NCI-H2227 treated with DMSO at 0.1 percent for 48 hours (cell line): ENCODE measurements around the gene CD48.

Experiments
- DNase-seq: peaks from one replicate; lab custom pipeline; 2025; lab: John Stamatoyannopoulos, UW

Gene CD48

DNA sequence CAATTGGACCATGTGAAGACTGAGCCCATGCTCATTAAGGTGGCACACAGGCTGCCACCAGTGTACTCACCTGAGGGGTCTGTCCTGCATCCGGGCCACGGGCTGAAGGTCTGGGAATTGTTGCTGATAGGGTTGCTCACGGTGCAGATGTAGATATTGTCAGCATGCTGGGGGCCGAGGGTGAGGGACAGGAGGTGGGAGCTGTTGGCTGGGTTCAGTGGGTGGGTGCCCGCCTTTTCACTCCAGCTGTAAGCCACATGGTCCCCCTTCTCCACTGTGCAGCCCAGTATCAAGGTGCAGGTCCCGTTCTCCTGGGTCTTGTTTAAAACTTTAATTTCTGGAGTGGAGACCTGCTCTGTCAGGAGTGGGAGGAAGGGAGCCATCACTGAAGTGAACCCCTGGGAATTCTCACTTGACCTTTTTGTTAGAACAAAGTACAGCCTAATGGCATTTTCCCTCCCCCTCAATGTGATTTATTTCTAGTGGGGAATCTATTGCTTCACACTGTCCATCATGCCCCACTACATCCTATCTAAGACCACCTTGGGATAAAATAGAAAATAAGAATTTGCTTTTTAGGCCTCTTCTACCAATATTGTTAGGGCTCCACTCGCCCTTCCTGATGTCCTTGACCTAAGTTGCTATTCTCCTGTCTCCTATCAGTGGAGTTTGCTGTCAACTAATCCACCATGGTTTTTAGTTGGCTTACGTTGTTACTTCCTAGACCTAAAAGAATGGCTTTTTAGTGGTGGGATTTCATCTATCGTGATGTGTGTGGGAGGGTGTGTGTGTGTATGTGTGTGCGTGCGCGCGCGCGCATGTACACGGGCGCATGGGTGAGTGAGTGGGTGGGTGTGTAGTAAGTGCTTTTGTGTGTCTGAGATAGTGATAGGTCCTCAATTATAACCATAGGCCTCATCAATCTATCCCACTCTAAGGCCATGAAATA, 76.8 kb downstream of the CD48 start:
- DNase-seq = no peak

GRCh38 chr1:160633330-160633903, 78.2 kb downstream of the CD48 start:
- no peak for DNase-seq

DNA sequence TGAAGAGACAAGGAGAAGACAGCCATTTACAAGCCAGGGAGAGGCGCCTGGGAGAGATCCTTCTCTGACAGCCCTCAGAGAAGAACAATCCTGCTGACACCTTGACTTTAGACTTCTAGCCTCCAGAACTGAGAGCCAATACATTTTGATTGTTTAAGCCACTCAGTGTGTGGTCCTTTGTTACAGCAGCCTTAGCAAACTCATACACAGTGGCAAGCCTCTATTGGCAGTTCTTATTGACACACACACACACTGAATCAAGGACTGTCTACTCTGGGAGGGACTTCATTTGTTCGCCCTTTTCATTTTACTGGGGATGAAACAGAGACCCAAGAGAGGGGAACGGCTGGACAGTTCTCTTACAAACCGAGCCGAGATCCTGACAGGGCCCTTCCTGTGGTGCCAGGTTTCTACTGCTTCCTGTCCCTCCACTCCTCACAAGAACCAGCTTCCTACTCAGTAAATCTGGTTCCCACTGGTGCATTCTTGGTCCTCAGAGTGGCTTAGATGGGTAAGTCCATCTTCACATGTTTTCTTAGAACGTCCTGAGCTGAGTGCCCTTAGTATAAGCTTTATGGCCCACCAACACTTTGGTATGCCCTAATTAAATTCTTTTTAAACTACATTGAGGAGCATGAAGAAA, 79.5 kb downstream of the CD48 start:
- DNase-seq = no peak

DNA sequence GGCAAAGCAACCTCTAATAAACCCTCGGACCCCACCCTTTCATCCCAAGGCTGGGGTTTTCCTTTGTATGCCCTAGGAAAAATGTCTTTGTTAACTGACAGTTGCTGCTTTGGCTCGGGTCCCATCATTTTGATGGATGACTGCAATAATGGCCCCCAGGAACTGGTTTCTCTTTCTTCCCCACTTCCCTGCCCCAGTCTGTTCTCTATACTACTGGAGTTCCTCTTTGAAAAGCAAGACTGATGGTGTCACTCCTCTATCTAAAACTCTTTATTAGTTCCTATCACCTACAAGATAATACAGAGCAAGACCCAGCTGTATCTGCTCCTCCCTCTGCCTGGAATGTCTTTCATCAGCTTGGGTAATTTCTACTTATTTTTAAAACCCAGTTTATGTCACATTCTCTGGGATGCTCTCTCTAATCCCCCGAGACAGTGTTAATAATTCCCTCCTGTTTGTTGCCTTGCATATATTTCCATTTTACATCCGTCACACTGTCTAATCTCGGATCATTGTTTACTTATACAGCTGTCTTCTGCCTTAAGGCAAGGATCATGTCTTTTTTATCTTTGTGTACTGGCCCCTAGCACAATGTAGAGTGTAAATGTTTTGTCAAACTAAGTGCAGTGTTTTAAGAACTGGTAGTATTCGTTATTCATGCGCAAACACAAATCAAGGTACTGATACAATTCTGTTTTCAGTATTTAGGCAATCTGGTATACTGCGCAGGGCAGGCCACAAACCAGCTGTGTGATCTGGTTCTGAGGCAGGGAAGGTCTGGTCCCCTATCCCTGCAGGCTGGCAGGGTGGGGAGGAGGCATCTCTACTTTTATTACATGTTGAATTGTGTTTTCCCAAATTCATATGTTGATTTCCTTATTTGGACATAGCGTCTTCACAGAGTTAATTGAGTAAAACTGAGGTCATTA, 80.8 kb downstream of the CD48 start:
- DNase-seq = no peak

DNA sequence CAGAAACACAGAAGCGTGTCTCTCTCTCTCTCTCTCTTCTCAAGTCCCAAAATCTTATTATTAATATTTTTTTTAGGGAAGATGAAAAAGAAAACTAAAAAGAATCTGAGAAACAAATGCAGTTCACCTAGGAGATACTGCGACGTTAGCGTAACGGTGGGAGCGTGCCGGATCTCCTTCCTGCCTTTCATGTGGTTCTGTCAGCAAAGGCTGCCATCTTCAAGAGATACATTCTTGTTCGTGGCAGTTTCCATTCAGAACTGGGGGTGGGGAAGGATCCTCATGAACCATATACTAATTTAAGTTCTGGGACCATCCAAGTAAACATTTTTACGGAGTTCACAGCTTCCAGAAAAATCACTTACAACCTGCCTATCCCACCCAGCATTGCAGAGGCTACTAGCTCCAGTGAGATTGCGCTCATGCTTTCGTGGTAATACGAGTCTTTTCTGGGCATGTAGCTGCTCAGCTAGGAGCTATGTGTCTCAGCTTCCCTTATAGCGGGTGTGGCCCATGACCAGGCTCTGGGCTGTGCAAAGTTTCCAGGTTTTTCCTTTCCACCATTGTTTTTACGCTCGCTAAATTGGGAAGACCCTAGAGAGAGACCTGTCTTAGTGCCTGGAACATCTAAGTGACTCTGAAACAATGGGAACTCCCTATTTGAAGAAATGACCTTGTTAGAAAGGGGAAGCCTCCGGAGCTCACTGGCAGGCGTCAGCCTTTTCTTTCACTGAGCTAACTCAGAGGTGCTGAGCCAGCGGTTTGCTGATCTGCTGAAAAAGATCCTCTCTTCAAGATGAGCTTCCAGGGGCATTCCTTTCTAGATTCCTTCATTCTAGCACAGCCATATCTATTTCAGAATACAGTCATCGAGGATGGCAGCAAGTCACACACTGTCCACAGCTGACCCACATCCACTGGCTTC, 82.1 kb downstream of the CD48 start:
- no peak for DNase-seq

GRCh38 chr1:160628799-160629263, 82.8 kb downstream of the CD48 start:
- DNase-seq = no peak
